GM23338 (cell line): Measurements from ENCODE around the gene LBX1.

Experiments
- CREB1 ChIP-seq: fragments of 250-450 bp; sonication (Bioruptor Pico); IDR thresholded peaks from 2 replicates; pipeline ENCODE4 v1.5.0; 2020; ENCODE audit warnings: low read depth, mild to moderate bottlenecking, moderate library complexity
- CTCF ChIP-seq, 2 experiments: fragments of 200-600 bp in 1 of 2; sonication (generic) in 1 of 2; conservative IDR thresholded peaks; 2 replicates each; pipeline versions ENCODE4 v1.5.1 to v1.6.1; 2016 to 2017; ENCODE audit warnings: antibody characterized with exemption in 2 of 2, low read depth in 2 of 2, mild to moderate bottlenecking in 2 of 2, moderate library complexity in 1 of 2
- ETS1 ChIP-seq: IDR thresholded peaks from 2 replicates; pipeline ENCODE4 v1.6.1; 2016; ENCODE audit warnings: antibody characterized with exemption
- EZH2 ChIP-seq: fragments of 200-600 bp; sonication (generic); IDR thresholded peaks from one replicate; pipeline ENCODE4 v1.8.0; 2017; ENCODE audit warnings: antibody characterized with exemption, mild to moderate bottlenecking, low read depth; ENCODE audit not compliant: unreplicated experiment
- EZH2phosphoT487 ChIP-seq: fragments of 200-600 bp; sonication (generic); IDR thresholded peaks from one replicate; pipeline ENCODE4 v1.8.1; 2018; ENCODE audit warnings: antibody characterized with exemption; ENCODE audit not compliant: unreplicated experiment
- JUNB ChIP-seq: IDR thresholded peaks from one replicate; pipeline ENCODE4 v1.6.1; 2016; ENCODE audit warnings: antibody characterized with exemption; ENCODE audit not compliant: unreplicated experiment
- NANOG ChIP-seq: IDR thresholded peaks from 2 replicates; pipeline ENCODE4 v1.6.1; 2016; ENCODE audit warnings: antibody characterized with exemption, borderline replicate concordance
- POLR2AphosphoS5 ChIP-seq: IDR thresholded peaks from 2 replicates; pipeline ENCODE4 v1.6.1; 2016; ENCODE audit warnings: antibody characterized with exemption, low read depth
- REST ChIP-seq: IDR thresholded peaks from one replicate; pipeline ENCODE4 v1.6.1; 2018; ENCODE audit warnings: antibody characterized with exemption; ENCODE audit not compliant: unreplicated experiment
- STAT1 ChIP-seq: IDR thresholded peaks from one replicate; pipeline ENCODE4 v1.6.1; 2016; ENCODE audit warnings: antibody characterized with exemption; ENCODE audit not compliant: unreplicated experiment
- ZNF114 ChIP-seq: fragments of 250-450 bp; sonication (Bioruptor Pico); IDR thresholded peaks from 2 replicates; pipeline ENCODE4 v1.5.0; 2020; ENCODE audit warnings: mild to moderate bottlenecking, moderate library complexity
- ZNF331 ChIP-seq: fragments of 250-450 bp; sonication (Bioruptor Pico); IDR thresholded peaks from 2 replicates; pipeline ENCODE4 v1.5.0; 2020; ENCODE audit warnings: low read depth, mild to moderate bottlenecking, moderate library complexity
- ZNF462 ChIP-seq: fragments of 250-450 bp; sonication (Bioruptor Pico); IDR thresholded peaks from 2 replicates; pipeline ENCODE4 v1.5.0; 2020; ENCODE audit warnings: mild to moderate bottlenecking, moderate library complexity

DNA sequence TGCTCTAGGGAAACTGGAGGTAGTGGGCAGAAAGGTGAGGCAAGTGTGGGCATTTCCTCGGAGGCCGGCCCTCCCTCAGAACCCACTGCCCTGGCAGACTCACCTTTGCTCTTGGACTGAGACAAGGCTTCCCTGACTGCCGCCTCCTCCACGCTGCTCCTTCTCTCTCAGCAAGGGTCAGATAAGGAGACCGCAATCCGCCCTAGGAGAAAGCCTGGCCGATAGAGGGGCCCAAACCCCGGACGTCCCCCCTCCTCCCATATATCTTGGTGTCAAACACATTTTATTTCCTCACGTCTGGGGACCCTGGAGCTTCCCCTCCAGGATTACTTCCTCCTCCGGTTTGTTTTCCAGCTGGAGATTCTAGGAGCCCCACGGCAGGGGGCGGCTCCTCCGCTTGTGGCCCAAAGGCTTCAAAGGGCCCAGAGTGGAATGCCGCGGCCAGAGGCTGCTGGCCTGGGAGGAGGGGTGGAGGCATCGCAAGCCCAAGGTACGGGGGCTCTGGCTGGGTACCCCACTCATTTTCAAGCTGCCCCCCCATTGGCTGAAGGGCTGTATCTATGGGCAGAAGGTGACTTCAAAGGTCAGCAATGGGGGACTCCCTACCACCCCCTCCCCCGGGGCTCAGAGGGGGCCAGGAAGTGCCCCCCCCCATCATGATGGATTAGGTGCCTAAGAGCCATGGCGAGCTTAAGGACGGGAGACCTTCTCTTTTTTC is 31.7 kb upstream of the LBX1 start:
- TF ChIP-seq JUNB, result no peak
- no peak for TF ChIP-seq POLR2AphosphoS5
- no peak for TF ChIP-seq CTCF (conservative IDR thresholded peaks at IDR 0.05; ENCODE audit: low read depth in 2 of 2)
- no peak for TF ChIP-seq EZH2
- no peak for TF ChIP-seq ETS1
- no peak for TF ChIP-seq REST
- TF ChIP-seq CREB1 (CRISPR knock-in tag), result no peak
- TF ChIP-seq EZH2phosphoT487, result no peak
- TF ChIP-seq NANOG, result no peak
- TF ChIP-seq STAT1, result no peak
- no peak for TF ChIP-seq ZNF114 (CRISPR knock-in tag)
- no peak for TF ChIP-seq ZNF331 (CRISPR knock-in tag)
- no peak for TF ChIP-seq ZNF462 (CRISPR knock-in tag)
